HEK293 (cell line): ENCODE data around the gene ADAMTS13.

Experiments
- CTCF ChIA-PET: fragments of 350-600 bp; formaldehyde crosslinking; extraction: SDS; loops from one replicate; lab custom pipeline; 2021; ENCODE audit warnings: antibody characterized with exemption; lab: Yijun Ruan, JAX
- POLR2A ChIA-PET: fragments of 300-600 bp; formaldehyde crosslinking; extraction: SDS; loops from one replicate; lab custom pipeline; 2020; ENCODE audit warnings: antibody characterized with exemption, inconsistent platforms; lab: Yijun Ruan, JAX
- H3K27ac ChIP-seq: fragments of 200-500 bp; sonication (Bioruptor generic); 2 replicates; pipeline ENCODE4 v1.5.1; 2014; ENCODE audit warnings: low read depth, low read length, control low read depth, inconsistent platforms; ENCODE audit errors: extremely low read depth
- H3K36me3 ChIP-seq, 2 experiments: fragments of 200-500 bp in 1 of 2; sonication (Bioruptor generic) in 1 of 2; 1 replicate in 1 of 2; 2 replicates in 1 of 2; pipeline ENCODE4 v1.5.1; 2014 to 2017; ENCODE audit warnings: inconsistent platforms in 2 of 2, low read length in 2 of 2; ENCODE audit not compliant: control insufficient read depth in 2 of 2, insufficient read depth in 1 of 2
- H3K4me1 ChIP-seq: fragments of 200-500 bp; sonication (Bioruptor generic); 2 replicates; pipeline ENCODE4 v1.5.1; 2014; ENCODE audit warnings: mild to moderate bottlenecking, low read length, inconsistent platforms; ENCODE audit not compliant: control insufficient read depth, insufficient read depth
- H3K4me3 ChIP-seq: 2 replicates; pipeline ENCODE4 v1.5.1; 2011; ENCODE audit warnings: low read depth, mild to moderate bottlenecking, control low read depth, low read length, moderate library complexity
- H3K9me3 ChIP-seq: fragments of 200-500 bp; sonication (Bioruptor generic); 2 replicates; pipeline ENCODE4 v1.5.1; 2014; ENCODE audit warnings: low read depth, low read length, inconsistent platforms; ENCODE audit not compliant: control insufficient read depth, insufficient read depth
- AEBP2 ChIP-seq: fragments of 450-650 bp; formaldehyde crosslinking; IDR thresholded peaks from 2 replicates; pipeline ENCODE4 v1.5.1; 2016; ENCODE audit warnings: missing biosample characterization, missing genetic modification characterization, borderline replicate concordance
- BCL11A ChIP-seq: fragments of 450-650 bp; formaldehyde crosslinking; IDR thresholded peaks from 2 replicates; pipeline ENCODE4 v1.5.1; 2016; ENCODE audit warnings: low read depth, missing biosample characterization, missing genetic modification characterization
- GLI4 ChIP-seq: fragments of 450-650 bp; formaldehyde crosslinking; IDR thresholded peaks from 2 replicates; pipeline ENCODE4 v1.5.1; 2016; ENCODE audit warnings: missing biosample characterization, missing genetic modification characterization
- KLF7 ChIP-seq: fragments of 450-650 bp; formaldehyde crosslinking; IDR thresholded peaks from 2 replicates; pipeline ENCODE4 v1.5.1; 2016; ENCODE audit warnings: missing biosample characterization, missing genetic modification characterization, borderline replicate concordance
- MZF1 ChIP-seq: fragments of 450-650 bp; formaldehyde crosslinking; IDR thresholded peaks from 2 replicates; pipeline ENCODE4 v1.5.1; 2017; ENCODE audit warnings: missing biosample characterization, missing genetic modification characterization, borderline replicate concordance
- OSR2 ChIP-seq: fragments of 450-650 bp; formaldehyde crosslinking; IDR thresholded peaks from 2 replicates; pipeline ENCODE4 v1.5.1; 2016; ENCODE audit warnings: missing biosample characterization, missing genetic modification characterization
- PRDM6 ChIP-seq: fragments of 450-650 bp; formaldehyde crosslinking; IDR thresholded peaks from 2 replicates; pipeline ENCODE4 v1.5.1; 2017; ENCODE audit warnings: missing biosample characterization, missing genetic modification characterization
- RBAK ChIP-seq: fragments of 450-650 bp; formaldehyde crosslinking; IDR thresholded peaks from 2 replicates; pipeline ENCODE4 v1.5.1; 2016; ENCODE audit warnings: missing biosample characterization, missing genetic modification characterization
- ZBTB10 ChIP-seq: fragments of 450-650 bp; formaldehyde crosslinking; IDR thresholded peaks from 2 replicates; pipeline ENCODE4 v1.5.1; 2016; ENCODE audit warnings: missing biosample characterization, missing genetic modification characterization
- ZBTB7A ChIP-seq: fragments of 450-650 bp; formaldehyde crosslinking; IDR thresholded peaks from 2 replicates; pipeline ENCODE4 v1.5.1; 2016; ENCODE audit warnings: low read depth, missing biosample characterization, missing genetic modification characterization
- ZFP69B ChIP-seq: fragments of 450-650 bp; formaldehyde crosslinking; IDR thresholded peaks from 2 replicates; pipeline ENCODE4 v1.5.1; 2016; ENCODE audit warnings: missing biosample characterization, missing genetic modification characterization
- ZNF121 ChIP-seq: fragments of 450-650 bp; formaldehyde crosslinking; IDR thresholded peaks from 2 replicates; pipeline ENCODE4 v1.5.1; 2016; ENCODE audit warnings: missing biosample characterization, missing genetic modification characterization
- ZNF184 ChIP-seq: fragments of 450-650 bp; IDR thresholded peaks from 2 replicates; pipeline ENCODE4 v1.5.1; 2018; ENCODE audit warnings: missing biosample characterization, mild to moderate bottlenecking, missing genetic modification characterization
- ZNF223 ChIP-seq: fragments of 450-650 bp; formaldehyde crosslinking; IDR thresholded peaks from 2 replicates; pipeline ENCODE4 v1.5.1; 2016; ENCODE audit warnings: missing biosample characterization, missing genetic modification characterization
- ZNF24 ChIP-seq: fragments of 450-650 bp; formaldehyde crosslinking; IDR thresholded peaks from 2 replicates; pipeline ENCODE4 v1.5.1; 2016; ENCODE audit warnings: missing biosample characterization, missing genetic modification characterization
- ZNF266 ChIP-seq: fragments of 450-650 bp; formaldehyde crosslinking; IDR thresholded peaks from 2 replicates; pipeline ENCODE4 v1.5.1; 2016; ENCODE audit warnings: missing biosample characterization, missing genetic modification characterization, low read depth
- ZNF423 ChIP-seq: fragments of 450-650 bp; formaldehyde crosslinking; IDR thresholded peaks from 2 replicates; pipeline ENCODE4 v1.5.1; 2016; ENCODE audit warnings: missing biosample characterization, missing genetic modification characterization
- ZNF530 ChIP-seq: fragments of 450-650 bp; formaldehyde crosslinking; IDR thresholded peaks from 2 replicates; pipeline ENCODE4 v1.5.1; 2016; ENCODE audit warnings: low read depth, missing biosample characterization, missing genetic modification characterization
- ZNF544 ChIP-seq: fragments of 450-650 bp; formaldehyde crosslinking; IDR thresholded peaks from 2 replicates; pipeline ENCODE4 v1.5.0; 2017; ENCODE audit warnings: missing biosample characterization, missing genetic modification characterization
- ZNF561 ChIP-seq: fragments of 450-650 bp; IDR thresholded peaks from 2 replicates; pipeline ENCODE4 v1.5.1; 2018; ENCODE audit warnings: missing biosample characterization, missing genetic modification characterization, borderline replicate concordance
- ZNF623 ChIP-seq: fragments of 450-650 bp; formaldehyde crosslinking; IDR thresholded peaks from 2 replicates; pipeline ENCODE4 v1.5.1; 2016; ENCODE audit warnings: missing biosample characterization, missing genetic modification characterization
- ZNF692 ChIP-seq: fragments of 450-650 bp; formaldehyde crosslinking; IDR thresholded peaks from 2 replicates; pipeline ENCODE4 v1.5.1; 2016; ENCODE audit warnings: missing biosample characterization, missing genetic modification characterization
- ZNF837 ChIP-seq: fragments of 450-650 bp; formaldehyde crosslinking; IDR thresholded peaks from 2 replicates; pipeline ENCODE4 v1.5.1; 2016; ENCODE audit warnings: missing biosample characterization, missing genetic modification characterization
- ZSCAN23 ChIP-seq: fragments of 450-650 bp; formaldehyde crosslinking; IDR thresholded peaks from 2 replicates; pipeline ENCODE4 v1.5.1; 2016; ENCODE audit warnings: missing biosample characterization, missing genetic modification characterization
- TF ChIP-seq, protein P1 (sequence below): fragments of 450-650 bp; formaldehyde crosslinking; IDR thresholded peaks from 2 replicates; pipeline ENCODE4 v1.5.1; 2017; ENCODE audit warnings: missing biosample characterization, mild to moderate bottlenecking, missing genetic modification characterization, moderate library complexity

ADAMTS13 gene

GRCh38 chr9:133472277-133472645, 50.1 kb downstream of the ADAMTS13 start:
- POLR2A ChIA-PET: interaction anchor here (0.5 kb wide), 1 partner anchor 28 kb away, joined by 3 read pairs; no protein-coding TSS in a partner anchor
- no peaks in the 10 kb centered on the region for H3K9me3 ChIP-seq
- no peak overlapping the region for H3K27ac ChIP-seq
- H3K4me3 ChIP-seq: no peak overlapping the region
- TF ChIP-seq ZNF530 (tag by site-specific recombination) (no peak), ZFP69B (no peak), BCL11A (tag by site-specific recombination) (no peak)
- peaks cover 0 to 46% of the 10 kb centered on the region in 2 experiments; a peak in 1 of 3 replicates for H3K36me3 ChIP-seq
- no peaks in the 10 kb centered on the region for H3K4me1 ChIP-seq
- CTCF ChIA-PET: interaction anchor here (0.7 kb wide), 1 partner anchor 8 kb away, joined by 4 read pairs; no protein-coding TSS in a partner anchor

GRCh38 chr9:133472753-133473378, 50.7 kb downstream of the ADAMTS13 start:
- H3K4me3 ChIP-seq: no peak overlapping the region
- CTCF ChIA-PET: interaction anchor here (0.7 kb wide), 1 partner anchor 9 kb away, joined by 4 read pairs; no protein-coding TSS in a partner anchor
- H3K27ac ChIP-seq: no peak overlapping the region
- peaks cover 0 to 46% of the 10 kb centered on the region in 2 experiments; a peak in 1 of 3 replicates for H3K36me3 ChIP-seq
- POLR2A ChIA-PET: interaction anchor here (0.5 kb wide), 1 partner anchor 29 kb away, joined by 3 read pairs; no protein-coding TSS in a partner anchor
- no peaks in the 10 kb centered on the region for H3K4me1 ChIP-seq
- no peak for TF ChIP-seq KLF7 (tag by site-specific recombination)
- TF ChIP-seq ZNF184: no peak
- TF ChIP-seq ZNF623: no peak
- no peak for TF ChIP-seq AEBP2
- no peak for TF ChIP-seq ZSCAN23 (tag by site-specific recombination)
- TF ChIP-seq ZNF223 (tag by site-specific recombination): no peak
- TF ChIP-seq, protein P1, sequence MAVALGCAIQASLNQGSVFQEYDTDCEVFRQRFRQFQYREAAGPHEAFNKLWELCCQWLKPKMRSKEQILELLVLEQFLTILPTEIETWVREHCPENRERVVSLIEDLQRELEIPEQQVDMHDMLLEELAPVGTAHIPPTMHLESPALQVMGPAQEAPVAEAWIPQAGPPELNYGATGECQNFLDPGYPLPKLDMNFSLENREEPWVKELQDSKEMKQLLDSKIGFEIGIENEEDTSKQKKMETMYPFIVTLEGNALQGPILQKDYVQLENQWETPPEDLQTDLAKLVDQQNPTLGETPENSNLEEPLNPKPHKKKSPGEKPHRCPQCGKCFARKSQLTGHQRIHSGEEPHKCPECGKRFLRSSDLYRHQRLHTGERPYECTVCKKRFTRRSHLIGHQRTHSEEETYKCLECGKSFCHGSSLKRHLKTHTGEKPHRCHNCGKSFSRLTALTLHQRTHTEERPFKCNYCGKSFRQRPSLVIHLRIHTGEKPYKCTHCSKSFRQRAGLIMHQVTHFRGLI: no peak
- no peak for TF ChIP-seq OSR2
- no peak for TF ChIP-seq RBAK
- TF ChIP-seq ZNF121: no peak
- no peak for TF ChIP-seq GLI4 (tag by site-specific recombination)
- TF ChIP-seq ZNF266: no peak
- no peak for TF ChIP-seq ZBTB7A (tag by site-specific recombination)
- TF ChIP-seq MZF1 (tag by site-specific recombination): no peak
- TF ChIP-seq ZNF561: no peak
- H3K9me3 ChIP-seq: no peaks in the 10 kb centered on the region

- POLR2A ChIA-PET: no interaction called here
- Histone ChIP-seq H3K4me3 (no peak overlapping the region), H3K27ac (no peak overlapping the region), H3K9me3 (no peaks in the 10 kb centered on the region), H3K4me1 (no peaks in the 10 kb centered on the region), H3K36me3 (peaks cover 0 to 46% of the 10 kb centered on the region in 2 experiments; a peak in 1 of 3 replicates)
- CTCF ChIA-PET: no interaction called here
- TF ChIP-seq PRDM6 (tag by site-specific recombination): no peak
- no peak for TF ChIP-seq ZBTB10 (tag by site-specific recombination)
- TF ChIP-seq ZNF837 (tag by site-specific recombination): no peak
- no peak for TF ChIP-seq ZNF423 (tag by site-specific recombination)
- TF ChIP-seq ZNF692: no peak
- TF ChIP-seq ZNF24 (tag by site-specific recombination): no peak
- TF ChIP-seq ZNF544 (tag by site-specific recombination): no peak
Observed at GRCh38 chr9:133473743-133474142, 51.6 kb downstream of the ADAMTS13 start.
